ENCODE measurements around the gene MICOS13. TPM values are rescaled to one million over a fixed set of nuclear protein-coding genes. Genes with fewer than 3 reads are reported as not detected.
A peak's percentile ranks its signal among the peaks of the same experiment; 100 is the strongest.

MICOS13 gene
- total RNA-seq, 1 donor = 21.2 TPM

- no peak for TF ChIP-seq CTCF (IDR thresholded peaks at IDR 0.05; ENCODE audit: insufficient read depth, low read depth, low read length)
- DNase-seq (ENCODE audit: low read depth) = peak; percentile 51
- H3K4me3 ChIP-seq (ENCODE audit: low read depth, low read length) = peak overlapping the region; percentile 88
These were observed 37.8 kb upstream of the MICOS13 start for GRCh38 chr19:5718037-5718578.

GRCh38 chr19:5717215-5717935, 37.1 kb upstream of the MICOS13 start:
- H3K4me3 ChIP-seq (ENCODE audit: low read depth, low read length) = peak overlapping the region; percentile 88
- DNase-seq (ENCODE audit: low read depth) = no peak
- TF ChIP-seq CTCF (IDR thresholded peaks at IDR 0.05; ENCODE audit: insufficient read depth, low read depth, low read length) = no peak

GRCh38 chr19:5714816-5715215, 34.5 kb upstream of the MICOS13 start:
- TF ChIP-seq CTCF (IDR thresholded peaks at IDR 0.05; ENCODE audit: insufficient read depth, low read depth, low read length) = no peak
- no peak for DNase-seq (ENCODE audit: low read depth)

GRCh38 chr19:5713228-5713627, 32.9 kb upstream of the MICOS13 start:
- TF ChIP-seq CTCF (IDR thresholded peaks at IDR 0.05; ENCODE audit: insufficient read depth, low read depth, low read length) = no peak
- no peak for DNase-seq (ENCODE audit: low read depth)
- H3K4me3 ChIP-seq (ENCODE audit: low read depth, low read length) = no peak overlapping the region

More at GRCh38 chr19:5714816-5715215, 34.5 kb upstream of the MICOS13 start:
- no peak overlapping the region for H3K4me3 ChIP-seq (ENCODE audit: low read depth, low read length)

GRCh38 chr19:5711713-5712161, 31.4 kb upstream of the MICOS13 start:
- TF ChIP-seq CTCF (IDR thresholded peaks at IDR 0.05; ENCODE audit: insufficient read depth, low read depth, low read length) = no peak
- DNase-seq (ENCODE audit: low read depth) = no peak
- H3K4me3 ChIP-seq (ENCODE audit: low read depth, low read length) = no peak overlapping the region

- H3K4me3 ChIP-seq (ENCODE audit: low read depth, low read length) = no peak overlapping the region
- no peak for TF ChIP-seq CTCF (IDR thresholded peaks at IDR 0.05; ENCODE audit: insufficient read depth, low read depth, low read length)
- DNase-seq (ENCODE audit: low read depth) = no peak
These were observed 30.7 kb upstream of the MICOS13 start for GRCh38 chr19:5711025-5711424.

Measured in fibroblast of villous mesenchyme (primary cell).